CD14-positive monocyte (primary cell): ENCODE measurements around the gene IL9. TPM values are rescaled to one million over a fixed set of nuclear protein-coding genes. Genes with fewer than 3 reads are reported as not detected.

Experiments
- DNase-seq, 3 donors: peaks; one replicate each; pipeline ENCODE4 v3.0.0-alpha.2; 2011 to 2022
- H2AFZ ChIP-seq: 2 replicates; pipeline ENCODE4 v1.6.0; 2012; ENCODE audit warnings: mild to moderate bottlenecking, low read depth, low read length, inconsistent platforms; ENCODE audit not compliant: insufficient read depth, poor library complexity, severe bottlenecking
- H3K27ac ChIP-seq, 2 donors: 1 replicate in 1 of 2; 2 replicates in 1 of 2; pipeline ENCODE4 v1.5.1; 2012 to 2013; ENCODE audit warnings: low read length in 2 of 2, control low read depth in 1 of 2, inconsistent platforms in 1 of 2, low read depth in 1 of 2, mild to moderate bottlenecking in 1 of 2
- H3K27me3 ChIP-seq, 2 donors: one replicate each; pipeline versions ENCODE4 v1.6.0 to v1.6.1; 2011 to 2013; ENCODE audit warnings: low read length in 2 of 2; ENCODE audit not compliant: control insufficient read depth in 2 of 2, insufficient read depth in 2 of 2
- H3K36me3 ChIP-seq, 2 donors: replicated peaks in 1 of 2; 1 replicate in 1 of 2; 2 replicates in 1 of 2; pipeline versions ENCODE4 v1.5.1 to v1.6.1; 2012 to 2013; ENCODE audit warnings: low read length in 2 of 2, control low read depth in 1 of 2, inconsistent platforms in 1 of 2, mild to moderate bottlenecking in 1 of 2; ENCODE audit not compliant: insufficient read depth in 2 of 2, control insufficient read depth in 1 of 2
- H3K4me1 ChIP-seq, 2 donors: 1 replicate in 1 of 2; 2 replicates in 1 of 2; pipeline versions ENCODE4 v1.5.1 to v1.6.1; 2012 to 2013; ENCODE audit warnings: low read length in 2 of 2, control low read depth in 1 of 2, inconsistent platforms in 1 of 2, mild to moderate bottlenecking in 1 of 2, moderate library complexity in 1 of 2; ENCODE audit not compliant: insufficient read depth in 2 of 2, control insufficient read depth in 1 of 2
- H3K4me2 ChIP-seq: replicated peaks from 2 replicates; pipeline ENCODE3; 2012; ENCODE audit warnings: low read length, moderate library complexity, mild to moderate bottlenecking; ENCODE audit not compliant: poor library complexity, severe bottlenecking; ENCODE audit errors: extremely low read depth
- H3K4me3 ChIP-seq, 3 experiments: fragments of 200-600 bp in 1 of 3; sonication (generic) in 1 of 3; replicated peaks in 1 of 3; 1 replicate in 2 of 3; 2 replicates in 1 of 3; pipeline ENCODE4 v1.5.1; 2011 to 2013; ENCODE audit warnings: low read length in 3 of 3, mild to moderate bottlenecking in 3 of 3, control low read depth in 2 of 3, low read depth in 2 of 3, inconsistent platforms in 1 of 3, moderate library complexity in 1 of 3
- H3K79me2 ChIP-seq: 2 replicates; pipeline ENCODE4 v1.6.0; 2012; ENCODE audit warnings: mild to moderate bottlenecking, control low read depth, inconsistent platforms, low read length, moderate library complexity; ENCODE audit not compliant: insufficient read depth
- H3K9ac ChIP-seq: 2 replicates; pipeline ENCODE4 v1.6.0; 2017; ENCODE audit warnings: low read length, mild to moderate bottlenecking; ENCODE audit not compliant: insufficient read depth, poor library complexity, severe bottlenecking
- H3K9me3 ChIP-seq, 2 donors: replicated peaks in 1 of 2; 1 replicate in 1 of 2; 2 replicates in 1 of 2; pipeline versions ENCODE4 v1.5.1 to v1.6.1; 2012 to 2013; ENCODE audit warnings: low read length in 2 of 2, control low read depth in 1 of 2; ENCODE audit not compliant: control insufficient read depth in 1 of 2, insufficient read depth in 1 of 2
- H4K20me1 ChIP-seq: 2 replicates; pipeline ENCODE4 v1.6.0; 2012; ENCODE audit warnings: mild to moderate bottlenecking, low read length, control low read depth, moderate library complexity; ENCODE audit not compliant: insufficient read depth
- H3K27ac Mint-ChIP-seq, 7 donors: one replicate each; pipeline ENCODE4 v1.8.0; 2020; ENCODE audit warnings: mild to moderate bottlenecking in 7 of 7, mixed read lengths in 7 of 7, moderate library complexity in 6 of 7, inconsistent platforms in 2 of 7
- H3K27me3 Mint-ChIP-seq, 3 donors: one replicate each; pipeline ENCODE4 v1.8.0; 2021 to 2022; ENCODE audit warnings: low read depth in 3 of 3, mild to moderate bottlenecking in 3 of 3, mixed read lengths in 3 of 3, moderate library complexity in 3 of 3, inconsistent platforms in 1 of 3
- H3K36me3 Mint-ChIP-seq, 2 donors: one replicate each; pipeline ENCODE4 v1.8.0; 2020; ENCODE audit warnings: mixed read lengths in 2 of 2, inconsistent platforms in 1 of 2, mild to moderate bottlenecking in 1 of 2
- H3K4me1 Mint-ChIP-seq: one replicate; pipeline ENCODE4 v1.8.0; 2020; ENCODE audit warnings: mild to moderate bottlenecking, mixed read lengths
- H3K4me3 Mint-ChIP-seq, 2 donors: one replicate each; pipeline ENCODE4 v1.8.0; 2020; ENCODE audit warnings: mild to moderate bottlenecking in 2 of 2, mixed read lengths in 2 of 2, moderate library complexity in 1 of 2
- H3K9me3 Mint-ChIP-seq, 7 donors: one replicate each; pipeline ENCODE4 v1.8.0; 2020 to 2022; ENCODE audit warnings: mixed read lengths in 7 of 7, mild to moderate bottlenecking in 6 of 7, moderate library complexity in 6 of 7, inconsistent platforms in 2 of 7
- WGBS: methylation state at CpG from one replicate; pipeline ENCODE4 v1.1.5; 2013; ENCODE audit warnings: missing lambda C conversion rate; ENCODE audit not compliant: insufficient coverage; 5-methylcytosine and 5-hydroxymethylcytosine counted together
- intact Hi-C, 2 donors: fragments of 100-400 bp; cut with micrococcal nuclease; formaldehyde crosslinking; loops; one replicate each; pipeline versions ENCODE4 v1.15.0 to v1.15.1; 2023
- polyA plus RNA-seq, 3 donors: library from polyadenylated mRNA; depleted of rRNA in 1 of 3; unstranded in 2 of 3; stranded (reverse) in 1 of 3; fragments of 300-500 nt in 2 of 3; fragments of >200 nt in 1 of 3; fragmentation: Illumina TruSeq in 2 of 3; gene quantifications; 1 replicate in 2 of 3; 2 replicates in 1 of 3; pipeline ENCODE4 v1.2.3, GENCODE V29; 2012 to 2021
- TF ChIP-seq, protein P1 (sequence below): fragments of 200-600 bp; IDR thresholded peaks from one replicate; pipeline ENCODE4 v1.8.0; 2022; ENCODE audit warnings: antibody characterized with exemption, mild to moderate bottlenecking

Gene IL9
- polyA plus RNA-seq, 3 donors, result not detected

DNA sequence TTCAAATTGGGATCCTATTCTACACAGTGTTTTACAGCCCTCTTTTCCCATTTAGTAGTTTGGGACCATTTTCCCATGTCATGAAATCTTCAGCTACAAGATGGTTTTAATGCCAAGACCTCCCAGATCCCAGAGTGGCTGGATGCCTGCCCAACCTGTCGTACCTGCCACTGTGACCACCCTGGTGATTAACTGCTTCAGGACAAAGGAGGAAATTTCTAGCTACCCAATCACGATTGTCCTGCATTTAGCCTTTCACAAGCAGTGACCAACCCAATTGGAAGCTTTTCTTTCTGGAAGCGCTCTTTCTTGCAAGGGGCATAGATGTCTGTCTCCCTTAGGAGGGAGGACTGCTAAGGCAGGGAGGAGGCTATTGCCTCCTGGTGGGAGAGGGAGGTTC is 13.8 kb downstream of the IL9 start:
- H3K27me3 ChIP-seq, result peaks cover 0 to 8% of the 10 kb centered on the region in 2 donors
- intact Hi-C loops, result no loop called here
- Mint-ChIP-seq H3K27me3 (peaks cover 10 to 30% (median 15%) of the 10 kb centered on the region in 3 donors), H3K4me3 (no peak overlapping the region), H3K9me3 (no peaks in the 10 kb centered on the region), H3K27ac (no peak overlapping the region), H3K4me1 (no peaks in the 10 kb centered on the region), H3K36me3 (no peaks in the 10 kb centered on the region)
- H3K27ac ChIP-seq, result no peak overlapping the region
- 63% methylated on average over 2 of the region's 3 CpGs for WGBS
- no peaks in the 10 kb centered on the region for H3K79me2 ChIP-seq
- no peak overlapping the region for H3K4me3 ChIP-seq
- no peaks in the 10 kb centered on the region for H3K36me3 ChIP-seq
- no peak overlapping the region for H3K4me2 ChIP-seq
- no peaks in the 10 kb centered on the region for H3K4me1 ChIP-seq
- no peak for DNase-seq
- H2AFZ ChIP-seq, result no peak overlapping the region
- no peak overlapping the region for H3K9ac ChIP-seq
- H3K9me3 ChIP-seq, result no peaks in the 10 kb centered on the region
- TF ChIP-seq, protein P1, sequence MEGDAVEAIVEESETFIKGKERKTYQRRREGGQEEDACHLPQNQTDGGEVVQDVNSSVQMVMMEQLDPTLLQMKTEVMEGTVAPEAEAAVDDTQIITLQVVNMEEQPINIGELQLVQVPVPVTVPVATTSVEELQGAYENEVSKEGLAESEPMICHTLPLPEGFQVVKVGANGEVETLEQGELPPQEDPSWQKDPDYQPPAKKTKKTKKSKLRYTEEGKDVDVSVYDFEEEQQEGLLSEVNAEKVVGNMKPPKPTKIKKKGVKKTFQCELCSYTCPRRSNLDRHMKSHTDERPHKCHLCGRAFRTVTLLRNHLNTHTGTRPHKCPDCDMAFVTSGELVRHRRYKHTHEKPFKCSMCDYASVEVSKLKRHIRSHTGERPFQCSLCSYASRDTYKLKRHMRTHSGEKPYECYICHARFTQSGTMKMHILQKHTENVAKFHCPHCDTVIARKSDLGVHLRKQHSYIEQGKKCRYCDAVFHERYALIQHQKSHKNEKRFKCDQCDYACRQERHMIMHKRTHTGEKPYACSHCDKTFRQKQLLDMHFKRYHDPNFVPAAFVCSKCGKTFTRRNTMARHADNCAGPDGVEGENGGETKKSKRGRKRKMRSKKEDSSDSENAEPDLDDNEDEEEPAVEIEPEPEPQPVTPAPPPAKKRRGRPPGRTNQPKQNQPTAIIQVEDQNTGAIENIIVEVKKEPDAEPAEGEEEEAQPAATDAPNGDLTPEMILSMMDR, result no peak
- no peaks in the 10 kb centered on the region for H4K20me1 ChIP-seq

DNA sequence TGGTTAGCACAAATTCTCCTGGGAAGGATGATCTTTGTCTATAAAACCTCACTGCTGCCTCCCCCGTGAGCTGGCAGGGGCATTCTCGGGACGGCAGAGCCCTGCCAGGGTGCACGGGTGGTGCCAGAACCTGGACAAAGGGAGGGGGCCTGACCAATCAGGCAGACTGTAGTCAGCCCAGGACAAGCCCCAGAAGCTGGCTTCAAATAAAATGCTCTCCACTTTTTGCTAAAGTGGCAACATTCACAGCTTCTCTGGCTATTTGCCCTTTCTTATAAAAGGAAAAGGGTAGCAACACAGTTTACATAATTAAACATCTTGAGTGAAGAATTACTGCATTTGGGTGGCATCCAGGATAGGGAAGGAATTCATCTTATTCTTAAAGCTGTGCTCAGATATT is 14.4 kb downstream of the IL9 start:
- Mint-ChIP-seq H3K27me3 (peaks cover 10 to 30% (median 15%) of the 10 kb centered on the region in 3 donors), H3K4me3 (no peak overlapping the region), H3K4me1 (peaks cover under 1% of the 10 kb centered on the region), H3K36me3 (no peaks in the 10 kb centered on the region), H3K9me3 (no peaks in the 10 kb centered on the region), H3K27ac (no peak overlapping the region)
- Histone ChIP-seq H3K79me2 (no peaks in the 10 kb centered on the region), H4K20me1 (no peaks in the 10 kb centered on the region), H3K9ac (no peak overlapping the region), H2AFZ (no peak overlapping the region), H3K4me1 (no peaks in the 10 kb centered on the region), H3K27me3 (peaks cover 0 to 8% of the 10 kb centered on the region in 2 donors), H3K9me3 (no peaks in the 10 kb centered on the region), H3K4me2 (no peak overlapping the region), H3K27ac (no peak overlapping the region), H3K36me3 (no peaks in the 10 kb centered on the region), H3K4me3 (no peak overlapping the region)
- intact Hi-C loops, result no loop called here
- TF ChIP-seq, protein P1, result no peak
- no peak for DNase-seq
- WGBS, result 90% methylated on average over 4 of the region's 4 CpGs
